Pulmonary artery endothelial cell (primary cell): ENCODE measurements around the gene REM2. TPM values are rescaled to one million over a fixed set of nuclear protein-coding genes. Genes with fewer than 3 reads are reported as not detected.
"Not testable (repeated sequence)": the region's sequence is repeated elsewhere in the genome, so short reads cannot be mapped to it uniquely, and the experiment has no call there.

ENCODE experiments used
- DNase-seq: peaks from one replicate; pipeline ENCODE4 v3.0.0-alpha.2; 2011; ENCODE audit warnings: low read depth, low spot score
- total RNA-seq: library from RNA; depleted of rRNA; stranded (reverse); fragments of >200 nt; gene quantifications from 2 replicates; pipeline ENCODE4 v1.2.3, GENCODE V29; 2014

The REM2 gene
- total RNA-seq, 1 donor from 2014 or later, result under 0.01 TPM

DNA sequence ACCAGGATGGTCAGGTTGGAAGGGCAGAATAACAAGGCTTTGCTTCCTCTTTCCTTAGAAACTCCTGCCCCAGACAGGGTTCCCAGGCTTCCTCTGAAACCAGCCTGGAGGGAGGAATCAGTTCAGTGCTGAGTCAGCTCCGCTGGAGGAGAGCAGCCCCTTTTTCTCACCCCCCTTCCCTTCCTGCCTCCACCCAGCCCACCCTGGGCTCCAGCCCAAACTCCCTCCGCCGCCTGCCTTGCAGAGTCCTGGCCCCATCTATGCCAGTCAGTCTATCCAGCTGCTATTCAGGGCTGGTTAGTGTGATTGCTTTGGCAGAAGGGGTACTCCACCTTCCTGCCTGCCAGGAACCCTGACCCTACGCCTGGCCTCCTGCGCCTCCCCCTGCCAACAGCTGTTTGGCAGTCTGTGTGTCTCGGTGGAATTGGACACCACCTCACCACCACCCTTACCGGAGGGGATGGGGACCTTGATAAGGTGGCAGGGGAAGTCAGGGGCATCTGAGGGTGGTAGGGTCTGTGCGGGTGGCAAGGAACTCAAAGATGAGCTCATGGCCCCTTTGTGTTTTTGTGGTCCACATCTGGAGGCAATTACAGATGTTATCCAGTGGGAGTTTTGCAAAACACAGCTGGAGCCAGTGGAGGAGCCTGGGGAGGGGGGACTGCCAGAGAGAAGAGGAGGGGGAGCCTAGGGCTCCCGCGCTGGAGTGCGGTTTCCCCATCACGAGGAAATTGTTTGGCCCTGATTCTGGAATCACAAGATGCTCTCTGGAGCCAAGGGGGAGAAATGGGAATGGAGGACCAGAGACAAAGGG, 34.5 kb upstream of the REM2 start:
- peak; percentile 66 for DNase-seq

DNA sequence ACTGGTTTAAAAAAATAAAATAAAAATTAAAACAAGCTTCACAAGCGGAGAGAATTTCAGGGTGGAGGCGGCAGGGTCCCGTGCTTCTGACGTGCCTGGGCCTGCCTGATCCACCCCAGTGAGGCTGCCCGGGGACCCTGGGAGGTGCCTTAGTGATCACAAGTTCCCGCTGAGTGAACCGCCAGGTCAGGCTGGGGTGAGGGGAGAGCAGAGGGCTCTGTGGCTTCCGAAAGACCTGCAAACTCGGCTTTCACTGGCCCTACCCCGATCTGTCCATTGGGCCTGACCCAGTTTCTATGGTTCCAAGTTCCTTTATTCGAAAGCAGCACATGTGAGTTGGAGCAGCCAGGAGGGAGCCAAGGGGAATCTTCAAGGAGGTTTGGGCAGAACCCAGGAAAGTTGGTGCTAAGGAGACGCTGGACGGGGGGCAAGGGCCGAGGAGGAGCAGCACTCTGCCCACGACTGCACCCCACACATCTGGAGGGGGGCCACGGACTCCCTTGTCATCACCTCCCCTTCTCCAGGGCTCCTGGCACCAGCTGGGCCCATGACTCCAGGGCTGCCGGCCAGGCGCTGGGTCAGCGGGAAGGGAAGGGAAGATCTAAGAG, 33.7 kb upstream of the REM2 start:
- no peak for DNase-seq

DNA sequence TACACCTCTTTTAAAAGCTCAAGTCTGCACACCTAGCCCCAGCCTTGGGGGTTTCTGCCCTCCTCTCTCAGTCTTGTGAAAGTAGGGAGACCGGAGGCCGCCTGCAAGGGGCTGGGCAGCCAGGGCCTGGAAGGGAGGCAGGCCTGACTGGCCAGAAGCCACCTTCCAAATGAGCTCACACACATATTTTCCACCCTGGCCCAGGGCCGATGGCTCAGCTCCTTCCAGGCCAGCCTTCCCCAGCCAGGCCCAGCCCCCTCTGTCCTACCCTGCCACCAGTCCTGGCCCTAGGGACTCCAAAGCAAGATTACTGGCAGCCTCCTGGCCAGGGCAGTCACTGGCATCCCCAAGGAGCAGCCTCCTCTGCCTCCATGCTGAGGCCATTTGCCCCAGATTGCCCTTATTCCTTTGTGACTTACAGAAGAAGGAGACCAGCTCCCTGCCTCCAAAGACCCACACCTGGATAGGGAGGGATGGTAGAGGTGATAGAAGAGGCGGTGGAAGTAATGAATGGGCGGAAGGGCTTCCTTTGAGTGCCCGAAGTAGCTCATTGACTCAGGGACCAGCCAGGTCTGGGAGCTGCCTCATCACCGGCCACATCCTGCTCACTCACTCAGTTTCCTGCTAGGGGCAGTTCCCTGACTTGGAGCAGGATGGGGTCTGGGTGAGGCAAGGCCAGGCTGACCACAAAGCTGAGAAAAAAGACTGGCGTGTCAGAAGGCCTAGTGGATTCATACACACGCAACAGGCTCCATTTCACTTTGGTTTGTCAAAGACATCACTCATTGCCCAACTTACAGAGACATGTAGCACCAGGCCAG, 31.9 kb upstream of the REM2 start:
- peak; percentile 78 for DNase-seq

DNA sequence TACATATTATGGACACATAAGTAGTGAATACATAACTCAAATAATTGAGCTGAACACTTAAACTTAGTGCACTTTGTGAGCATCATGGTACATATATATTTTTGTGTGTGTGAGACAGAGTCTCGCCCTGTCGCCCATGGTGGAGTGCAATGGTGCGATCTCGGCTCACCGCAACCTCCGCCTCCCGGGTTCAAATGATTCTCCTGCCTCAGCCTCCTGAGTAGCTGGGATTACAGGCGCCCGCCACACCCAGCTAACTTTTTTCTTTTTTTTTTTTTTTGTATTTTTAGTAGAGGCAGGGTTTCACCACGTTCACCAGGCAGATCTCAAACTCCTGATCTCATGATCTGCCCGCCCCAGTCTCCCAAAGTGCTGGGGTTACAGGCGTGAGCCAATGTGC, 30.8 kb upstream of the REM2 start:
- not testable (repeated sequence) for DNase-seq

DNA sequence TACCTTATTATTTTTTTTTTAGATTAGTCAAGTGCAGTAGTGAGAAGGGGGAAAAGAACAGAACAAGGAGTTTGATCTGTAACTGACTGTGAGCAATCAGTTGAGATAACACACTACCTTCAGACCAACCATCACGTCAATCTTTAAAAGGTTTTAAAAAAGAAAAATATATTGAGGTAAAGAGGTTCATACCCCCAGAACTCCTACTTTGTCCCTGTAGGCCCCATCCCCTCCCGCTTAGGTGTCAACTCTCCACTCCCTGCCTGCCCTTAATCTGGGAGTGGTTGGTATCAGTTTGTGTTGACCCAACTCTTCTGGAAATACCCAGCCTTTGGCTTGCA, 30.5 kb upstream of the REM2 start:
- DNase-seq, result no peak

DNA sequence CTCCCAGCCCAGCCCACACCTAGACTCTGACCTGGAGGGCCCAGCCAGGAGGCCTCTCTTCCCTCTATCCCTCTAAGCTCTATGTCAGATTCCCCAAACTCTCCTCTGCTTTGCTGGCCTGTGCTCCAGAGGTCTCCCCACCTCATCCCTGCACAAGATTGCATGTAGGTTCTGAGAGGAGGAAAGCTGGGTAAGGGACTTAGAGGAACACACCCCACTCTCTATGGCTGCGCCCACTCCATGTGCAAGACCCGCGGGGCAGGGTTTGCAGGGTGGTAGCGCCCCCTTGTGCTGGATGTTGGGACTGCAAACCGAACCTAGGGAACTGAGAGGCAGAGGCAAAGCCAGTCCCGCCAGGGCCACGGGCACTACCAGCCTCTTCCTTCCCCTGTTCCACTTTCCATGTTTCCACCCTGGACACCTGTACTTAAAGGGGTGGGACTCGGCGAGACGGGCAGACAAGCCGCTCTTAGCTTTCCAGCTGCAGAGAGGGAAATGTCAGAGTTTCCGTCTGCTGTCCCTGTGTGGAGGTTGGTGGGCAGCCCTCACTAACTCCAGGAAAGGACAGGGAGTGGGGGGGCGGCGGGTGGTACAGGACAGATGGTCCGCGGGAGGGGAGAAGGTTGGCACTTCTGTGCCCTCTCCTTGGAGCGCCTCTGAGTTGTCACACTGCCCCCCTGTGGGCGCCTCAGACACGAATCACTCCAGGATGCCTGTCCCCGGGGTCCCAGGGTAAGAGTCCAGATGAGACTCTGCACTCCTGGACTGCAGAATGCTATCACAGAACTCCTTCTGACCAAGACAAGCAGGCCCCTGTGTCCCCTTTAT, 29.9 kb upstream of the REM2 start:
- peak; percentile 47 for DNase-seq

DNA sequence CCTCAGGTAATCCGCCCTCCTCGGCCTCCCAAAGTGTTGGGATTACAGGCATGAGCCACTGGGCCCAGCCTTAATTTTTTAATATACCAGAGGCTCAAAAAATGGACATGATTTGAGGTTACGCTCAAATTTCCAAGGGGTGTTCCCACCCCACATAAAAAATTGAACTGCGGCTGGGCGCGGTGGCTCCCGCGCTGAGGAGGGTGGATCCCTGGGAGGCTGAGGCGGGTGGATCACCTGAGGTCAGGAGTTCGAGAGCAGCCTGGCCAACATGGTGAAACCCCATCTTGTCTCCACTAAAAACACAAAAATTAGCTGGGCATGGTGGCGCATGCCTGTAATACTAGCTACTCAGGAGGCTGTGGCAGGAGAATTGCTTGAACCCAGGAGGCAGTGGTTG, 28.7 kb upstream of the REM2 start:
- DNase-seq, result not testable (repeated sequence)

DNA sequence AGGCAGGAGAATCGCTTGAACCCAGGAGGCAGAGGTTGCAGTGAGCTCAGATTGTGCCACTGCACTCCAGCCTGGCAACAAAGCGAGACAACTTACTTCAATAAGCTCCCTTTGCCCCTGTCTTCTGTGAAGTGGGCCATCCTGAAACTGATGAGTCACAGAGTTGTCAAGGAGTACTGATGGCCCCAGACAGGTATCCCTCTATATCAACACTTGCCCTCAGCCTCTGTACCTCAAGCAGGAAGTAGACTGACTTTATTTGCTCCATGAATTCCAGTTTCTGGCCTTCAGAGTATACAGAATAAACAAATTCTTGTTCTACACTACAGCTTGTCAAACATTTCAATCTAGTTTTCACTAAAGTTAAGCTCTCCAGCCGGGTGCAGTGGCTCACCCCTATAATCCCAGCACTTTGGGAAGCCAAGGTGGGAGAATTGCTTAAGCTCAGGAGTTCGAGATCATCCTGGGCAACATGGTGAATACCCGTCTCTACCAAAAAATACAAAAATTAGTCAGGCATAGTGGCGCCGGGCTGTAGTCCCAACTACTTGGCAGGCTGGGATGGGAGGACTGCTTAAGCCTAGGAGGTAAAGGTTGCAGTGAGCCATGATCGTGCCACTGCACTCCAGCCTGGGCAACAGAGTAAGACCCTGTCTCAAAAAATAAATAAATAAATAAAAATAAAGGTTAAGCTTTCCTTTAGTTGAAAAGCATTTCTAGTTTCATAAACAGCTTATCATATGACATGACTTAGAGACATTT, 27.9 kb upstream of the REM2 start:
- DNase-seq, result no peak

DNA sequence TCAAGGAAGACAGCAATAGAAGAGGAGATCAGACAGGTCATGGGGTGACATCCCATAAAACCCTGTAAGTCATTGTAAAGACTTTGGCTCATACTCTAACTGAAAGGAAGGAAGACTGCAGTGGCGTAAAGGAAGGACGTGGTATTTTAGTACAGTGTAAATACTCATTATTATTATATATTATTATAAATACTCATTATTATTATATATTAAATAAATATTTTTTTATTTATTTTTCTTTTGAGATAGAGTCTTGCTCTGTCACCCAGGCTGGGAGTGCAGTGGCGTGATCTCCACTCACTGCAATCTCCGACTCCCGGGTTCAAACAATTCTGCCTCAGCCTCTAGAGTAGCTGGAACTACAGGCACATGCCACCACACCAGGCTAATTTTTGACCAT, 26.6 kb upstream of the REM2 start:
- DNase-seq, result no peak

DNA sequence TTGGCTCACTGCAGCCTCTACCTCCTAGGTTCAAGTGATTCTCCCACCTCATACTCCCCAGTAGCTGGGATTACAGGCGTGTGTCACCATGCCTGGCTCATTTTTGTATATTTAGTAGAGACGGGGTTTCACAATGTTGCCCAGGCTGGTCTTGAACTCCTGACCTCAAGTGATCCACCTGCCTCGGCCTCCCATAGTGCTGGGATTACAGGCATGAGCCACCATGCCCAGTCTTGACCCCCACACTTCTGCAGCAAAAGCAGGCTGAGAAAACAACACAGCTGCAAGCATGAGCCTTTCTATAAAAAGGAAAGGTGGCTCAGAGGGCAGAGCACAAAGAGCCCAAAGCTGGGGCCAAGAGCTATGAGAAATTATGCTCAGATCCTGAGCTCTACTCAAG, 22.6 kb upstream of the REM2 start:
- DNase-seq, result not testable (repeated sequence)

DNA sequence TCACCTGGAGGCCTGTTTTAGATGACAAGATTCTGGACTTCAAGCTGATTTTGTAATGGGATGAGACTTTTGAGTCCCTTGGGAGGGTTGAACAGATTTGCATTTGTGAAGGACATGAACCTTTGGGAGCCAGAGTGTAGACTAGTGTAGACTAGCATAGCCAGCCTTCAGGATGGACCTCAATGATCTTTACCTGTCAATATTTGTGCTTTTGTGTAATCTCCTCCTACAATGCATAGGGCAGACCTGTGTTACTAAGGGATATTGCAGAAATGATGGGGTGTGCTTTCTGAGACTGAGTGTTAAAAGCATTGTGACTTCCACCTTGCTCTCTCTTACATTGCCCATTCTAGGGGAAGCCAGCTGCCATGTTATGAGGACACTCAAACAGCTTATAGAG, 21.4 kb upstream of the REM2 start:
- no peak for DNase-seq

DNA sequence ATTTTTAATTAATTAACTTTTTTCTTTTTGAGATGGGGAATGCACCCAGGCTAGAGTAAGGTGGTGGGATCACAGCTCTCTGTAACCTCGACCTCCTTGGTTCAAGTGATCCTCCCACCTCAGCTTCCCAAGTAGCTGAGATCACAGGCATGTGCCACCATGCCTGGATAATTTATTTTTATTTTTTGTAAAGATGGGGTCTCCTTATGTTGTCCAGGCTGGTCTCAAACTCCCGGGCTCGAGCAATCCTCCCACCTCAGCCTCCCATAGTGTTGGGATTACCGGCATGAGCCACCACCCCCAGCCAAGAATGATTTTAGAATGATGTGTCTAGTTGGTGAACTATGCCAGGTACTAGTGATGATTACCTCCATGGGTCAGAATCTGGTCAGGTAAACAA, 18.0 kb upstream of the REM2 start:
- no peak for DNase-seq

DNA sequence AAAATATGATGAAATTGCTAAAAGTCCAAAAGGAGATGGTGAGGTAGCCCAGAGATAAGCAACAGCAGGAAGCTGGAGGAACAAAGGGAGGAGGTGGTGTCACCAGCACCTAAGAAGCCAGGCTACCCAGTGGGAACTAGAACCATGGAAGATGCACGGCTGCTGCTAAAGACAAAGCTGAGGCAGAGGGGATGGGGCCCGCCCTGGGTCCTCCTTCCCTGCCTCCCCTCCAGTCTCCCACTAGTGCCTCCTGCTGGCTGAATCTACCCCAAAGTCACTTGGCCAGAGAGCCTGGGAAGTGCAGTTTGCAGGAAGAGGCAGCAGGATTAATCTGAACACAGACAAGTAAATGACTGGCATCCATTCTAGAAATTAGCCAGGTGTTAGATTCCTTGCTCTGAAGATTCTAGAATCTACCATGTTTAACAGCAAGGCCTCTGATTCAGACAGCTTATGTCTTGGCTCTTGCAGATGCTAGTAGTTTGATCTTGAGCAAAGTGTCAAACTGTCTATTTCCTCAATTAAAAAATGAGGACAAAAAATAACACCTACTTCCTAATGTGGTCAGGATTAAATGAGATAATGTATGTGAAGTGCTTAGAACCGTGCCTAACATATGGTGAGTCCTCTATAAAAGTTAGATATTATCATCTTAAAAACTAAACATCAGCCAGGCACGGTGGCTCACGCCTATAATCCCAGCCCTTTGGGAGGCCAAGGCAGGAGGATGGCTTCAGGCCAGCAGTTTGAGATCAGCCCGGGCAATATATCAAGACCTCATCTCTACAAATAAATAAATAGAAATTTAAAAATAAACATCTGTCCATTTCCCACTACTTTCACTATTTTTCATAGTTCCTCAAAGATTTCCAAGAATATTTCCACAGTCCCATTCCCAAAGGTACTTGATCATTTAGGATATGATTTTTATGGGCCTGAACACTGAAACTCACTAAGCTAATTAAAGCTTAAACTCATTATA, 17.3 kb upstream of the REM2 start:
- DNase-seq, result no peak

DNA sequence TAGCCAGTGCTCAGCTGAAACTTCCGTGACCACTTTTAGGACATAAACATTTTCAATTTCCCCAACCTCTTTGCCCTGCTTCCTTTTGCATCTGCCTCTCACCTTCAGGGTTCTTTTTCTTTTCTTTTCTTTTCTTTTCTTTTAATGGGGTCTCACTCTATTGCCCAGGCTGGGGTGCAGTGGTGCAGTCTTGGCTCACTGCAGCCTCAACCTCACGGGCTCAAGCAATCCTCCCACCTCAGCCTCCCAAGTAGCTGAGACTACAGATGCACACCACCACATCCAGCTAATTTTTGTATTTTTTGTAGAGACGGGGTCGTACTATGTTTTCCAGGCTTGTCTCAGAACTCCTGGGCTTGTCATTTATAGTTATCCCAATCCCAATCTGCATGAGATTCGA, 16.1 kb upstream of the REM2 start:
- no peak for DNase-seq

DNA sequence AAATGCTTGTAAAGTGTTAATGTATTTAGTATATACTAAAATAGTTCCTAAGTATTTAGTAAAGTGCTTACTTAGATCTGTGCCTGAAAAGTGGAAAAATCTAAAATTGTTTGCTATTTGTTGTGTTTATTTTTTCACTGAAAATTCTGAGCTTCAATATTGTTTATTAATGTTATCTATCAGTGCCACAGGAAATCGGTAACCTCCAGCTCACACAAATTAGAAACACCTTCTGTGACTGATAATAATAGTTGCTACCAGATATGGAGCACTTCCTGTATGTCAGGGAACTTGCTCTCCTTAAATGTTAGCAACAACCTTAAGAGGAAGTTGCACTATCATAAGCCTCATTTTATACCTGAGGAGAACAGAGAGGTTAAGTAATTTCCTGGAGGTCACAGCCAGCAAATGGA, 12.2 kb upstream of the REM2 start:
- no peak for DNase-seq

DNA sequence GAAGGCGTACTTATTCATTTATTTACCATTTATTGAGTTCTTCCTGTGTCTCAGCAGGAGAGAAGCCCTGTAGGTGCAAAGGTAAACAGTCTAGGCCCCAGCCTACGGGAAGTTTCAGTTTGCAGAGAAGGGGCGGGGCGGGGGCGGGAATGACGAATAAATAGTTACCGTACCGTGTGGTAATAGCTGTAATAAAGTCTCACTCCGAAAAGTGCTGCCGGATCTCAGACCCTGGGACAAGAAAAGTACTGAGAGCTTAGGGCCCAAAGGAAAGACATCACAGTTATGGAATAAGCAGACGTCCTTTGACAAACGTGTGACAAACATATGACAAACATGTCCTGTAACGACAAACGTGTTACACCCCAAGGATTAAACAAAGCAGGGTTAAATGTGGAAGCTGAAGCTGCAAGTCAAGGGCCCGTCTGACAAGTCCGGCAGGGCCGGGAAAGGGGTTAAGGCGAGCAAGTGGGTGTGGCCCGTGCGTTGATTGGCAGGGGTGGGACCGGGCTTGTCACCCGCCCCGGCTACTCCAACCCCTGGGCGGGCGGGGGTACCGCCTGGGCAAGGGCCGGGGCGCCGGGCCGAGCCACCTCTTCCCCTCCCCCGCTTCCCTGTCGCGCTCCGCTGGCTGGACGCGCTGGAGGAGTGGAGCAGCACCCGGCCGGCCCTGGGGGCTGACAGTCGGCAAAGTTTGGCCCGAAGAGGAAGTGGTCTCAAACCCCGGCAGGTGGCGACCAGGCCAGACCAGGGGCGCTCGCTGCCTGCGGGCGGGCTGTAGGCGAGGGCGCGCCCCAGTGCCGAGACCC, 11.6 kb upstream of the REM2 start, which contains the start of gene LRP10:
Gene LRP10, plus strand, starts transcription at position 517 of the 809 bp plus-strand sequence. CDS start 564 bp downstream, outside the sequence.
- peak; percentile 64 for DNase-seq

DNA sequence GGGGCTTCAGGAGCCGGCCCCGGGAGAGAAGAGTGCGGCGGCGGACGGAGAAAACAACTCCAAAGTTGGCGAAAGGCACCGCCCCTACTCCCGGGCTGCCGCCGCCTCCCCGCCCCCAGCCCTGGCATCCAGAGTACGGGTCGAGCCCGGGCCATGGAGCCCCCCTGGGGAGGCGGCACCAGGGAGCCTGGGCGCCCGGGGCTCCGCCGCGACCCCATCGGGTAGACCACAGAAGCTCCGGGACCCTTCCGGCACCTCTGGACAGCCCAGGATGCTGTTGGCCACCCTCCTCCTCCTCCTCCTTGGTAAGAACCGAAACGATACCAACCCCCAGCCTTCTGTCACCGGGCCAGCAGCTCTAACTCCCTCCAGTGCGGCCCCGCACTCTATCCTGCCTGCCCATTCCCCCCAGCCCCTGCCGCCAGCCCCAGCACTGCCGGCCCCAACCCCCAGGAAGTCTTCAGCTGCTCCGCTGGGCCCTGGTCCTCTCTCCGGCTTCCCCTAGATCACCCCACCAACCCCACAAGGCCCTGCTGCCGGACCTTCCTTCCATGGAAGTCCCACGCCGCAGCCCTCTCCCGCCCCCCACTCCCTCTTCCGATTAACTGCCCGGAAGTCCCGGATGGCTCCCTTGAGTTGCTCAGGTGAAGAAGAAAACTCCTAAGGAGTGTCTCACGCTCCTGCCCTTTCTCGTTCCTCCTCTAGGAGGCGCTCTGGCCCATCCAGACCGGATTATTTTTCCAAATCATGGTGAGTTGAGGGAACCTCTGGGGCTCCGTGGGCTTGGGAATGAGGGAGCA, 10.8 kb upstream of the REM2 start:
- no peak for DNase-seq
